ENCODE measurements around the gene PI4K2A. TPM values are rescaled to one million over a fixed set of nuclear protein-coding genes. Genes with fewer than 3 reads are reported as not detected.

Gene PI4K2A
- total RNA-seq, 4 donors from 2014 or later: 14.1 to 35.9 (median 18.5) TPM

GRCh38 chr10:97618285-97618684 is 22.2 kb upstream of the PI4K2A start:
- no peak for TF ChIP-seq CTCF (IDR thresholded peaks at IDR 0.05; ENCODE audit: low read depth)

- TF ChIP-seq CTCF (IDR thresholded peaks at IDR 0.05; ENCODE audit: low read depth): no peak
Observed at GRCh38 chr10:97618733-97619132, 21.7 kb upstream of the PI4K2A start.

GRCh38 chr10:97623277-97623676 is 17.2 kb upstream of the PI4K2A start:
- no peak for TF ChIP-seq CTCF (IDR thresholded peaks at IDR 0.05; ENCODE audit: low read depth)

GRCh38 chr10:97627731-97628130 is 12.7 kb upstream of the PI4K2A start:
- TF ChIP-seq CTCF (IDR thresholded peaks at IDR 0.05; ENCODE audit: low read depth): no peak

- TF ChIP-seq CTCF (IDR thresholded peaks at IDR 0.05; ENCODE audit: low read depth): no peak
Observed at GRCh38 chr10:97628228-97628627, 12.2 kb upstream of the PI4K2A start.

GRCh38 chr10:97629289-97629688 is 11.2 kb upstream of the PI4K2A start:
- no peak for TF ChIP-seq CTCF (IDR thresholded peaks at IDR 0.05; ENCODE audit: low read depth)

GRCh38 chr10:97631098-97631497 is 9.4 kb upstream of the PI4K2A start:
- TF ChIP-seq CTCF (IDR thresholded peaks at IDR 0.05; ENCODE audit: low read depth): no peak
